ENCODE results near the gene POU6F2.

Gene POU6F2

DNA sequence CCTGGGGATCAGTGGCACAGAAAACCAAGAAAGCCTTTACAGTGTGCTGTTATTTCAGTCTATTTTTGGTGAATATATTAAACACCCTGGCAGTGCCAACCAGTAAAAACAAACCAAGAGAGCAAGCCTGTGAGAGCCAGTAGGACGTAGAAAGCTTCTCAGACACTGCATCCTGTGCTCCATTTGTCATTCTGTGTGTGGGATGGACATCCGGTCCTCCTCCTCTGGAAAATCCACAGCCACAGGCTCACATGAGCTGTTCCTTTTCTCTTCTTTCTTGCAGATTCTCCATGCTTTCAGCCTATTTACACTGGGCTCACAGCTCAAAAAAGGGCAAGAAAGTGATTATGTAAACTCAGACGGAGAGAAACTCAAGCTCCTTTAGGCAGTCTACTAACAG lies 468.8 kb downstream of the POU6F2 start:
- DNase-seq (ENCODE audit: low read depth) = no peak

DNA sequence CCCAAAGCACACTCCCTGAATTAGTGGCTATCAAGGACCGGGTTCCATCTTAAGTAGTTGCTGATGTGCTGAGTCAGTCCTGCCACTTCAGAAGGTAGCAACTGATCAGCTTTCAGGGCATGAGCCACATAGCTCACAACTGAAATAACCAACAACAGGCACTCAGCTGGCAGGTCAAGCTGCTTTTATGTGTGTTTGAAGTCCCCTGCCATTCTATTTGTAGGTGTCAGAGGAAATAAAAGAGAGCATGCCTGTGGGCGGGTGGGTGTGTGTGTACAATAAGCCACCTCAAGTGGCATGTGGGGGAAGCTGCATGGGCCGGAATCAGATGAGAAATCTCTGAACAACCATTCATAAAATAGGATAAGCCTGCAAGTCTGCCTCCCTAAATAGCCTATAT lies 474.2 kb downstream of the POU6F2 start:
- no peak for DNase-seq (ENCODE audit: low read depth)

DNA sequence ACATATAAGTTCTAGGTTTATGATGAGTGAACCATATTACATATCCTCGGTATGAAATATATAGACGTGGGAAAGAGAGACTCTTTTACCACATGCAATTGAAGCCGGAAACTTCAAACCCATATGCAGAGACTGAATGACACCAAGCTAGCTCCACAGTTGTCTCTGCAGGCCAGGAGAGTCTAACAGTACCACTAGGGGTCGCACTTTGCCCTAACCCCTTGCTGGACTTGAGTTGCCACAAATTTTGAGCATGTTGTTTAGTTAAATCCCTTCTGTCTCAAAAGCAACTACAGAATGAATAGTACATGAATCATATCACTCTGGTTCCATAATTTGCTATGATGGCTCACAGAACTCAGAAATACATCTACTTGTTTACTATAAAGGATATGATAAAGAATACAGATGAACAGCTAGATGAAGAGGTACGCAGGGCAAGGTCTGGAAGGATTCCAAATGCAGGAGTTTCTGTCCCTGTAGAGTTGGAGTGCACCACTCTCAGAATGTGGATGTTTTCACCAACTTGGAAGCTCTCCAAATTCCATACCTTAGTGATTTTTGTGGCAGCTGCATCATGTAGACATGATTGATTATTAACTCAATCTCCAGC lies 476.1 kb downstream of the POU6F2 start:
- DNase-seq (ENCODE audit: low read depth) = peak; percentile 69

DNA sequence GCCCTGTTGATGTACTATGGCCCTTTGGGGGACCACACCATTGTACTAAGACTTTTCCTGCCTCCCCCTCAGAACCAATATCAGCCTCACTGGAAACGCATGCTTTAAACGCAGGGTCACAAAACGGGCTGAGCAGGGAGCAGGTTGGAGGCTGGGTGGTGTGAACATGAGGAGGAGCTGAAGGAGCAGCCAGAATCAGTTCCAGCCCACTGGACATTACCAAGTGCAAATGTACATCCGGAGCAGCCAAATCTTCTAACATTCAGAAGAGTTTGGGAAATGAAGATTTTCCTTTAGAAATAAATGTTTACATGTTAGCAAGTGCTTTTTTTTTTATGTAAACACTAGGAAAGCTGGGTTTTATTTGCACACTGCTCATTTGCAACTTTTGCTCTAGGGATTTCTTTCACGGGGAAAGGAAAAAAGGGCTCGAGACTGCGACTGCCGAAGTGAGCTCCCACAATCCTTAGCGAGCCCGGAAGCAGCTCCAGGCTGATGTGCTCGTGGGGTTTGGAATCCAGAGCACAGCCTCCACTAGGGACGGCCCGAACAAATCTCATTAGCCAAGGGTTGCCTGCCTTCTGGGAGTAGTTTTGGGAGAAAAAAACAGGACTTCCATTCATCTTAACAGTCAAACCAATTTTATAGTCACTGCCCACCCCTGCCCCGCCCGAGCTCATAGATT lies 480.5 kb downstream of the POU6F2 start:
- DNase-seq (ENCODE audit: low read depth) = peak; percentile 7

- no peak for DNase-seq (ENCODE audit: low read depth)
These were observed 481.9 kb downstream of the POU6F2 start for GRCh38 chr7:39459636-39460035.

DNA sequence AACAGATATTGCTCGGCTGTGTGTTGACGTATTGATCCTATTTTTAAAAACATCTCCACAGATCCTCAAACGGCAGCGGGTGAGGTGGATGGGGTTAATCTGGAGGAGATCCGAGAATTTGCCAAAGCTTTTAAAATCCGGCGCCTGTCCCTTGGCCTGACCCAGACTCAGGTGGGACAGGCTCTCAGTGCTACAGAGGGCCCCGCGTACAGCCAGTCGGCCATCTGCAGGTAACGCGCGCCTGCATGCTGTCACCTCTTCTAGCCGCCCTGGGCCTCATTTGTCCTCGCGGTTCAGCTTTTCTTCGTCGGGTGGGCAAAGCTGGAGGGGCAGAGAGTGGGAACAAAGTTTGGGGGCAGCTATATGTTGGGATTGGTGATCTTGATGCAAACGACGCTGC lies 482.8 kb downstream of the POU6F2 start:
- no peak for DNase-seq (ENCODE audit: low read depth)

- DNase-seq (ENCODE audit: low read depth) = peak; percentile 36
These were observed 483.6 kb downstream of the POU6F2 start for GRCh38 chr7:39461263-39461820.

- no peak for DNase-seq (ENCODE audit: low read depth)
These were observed 485.5 kb downstream of the POU6F2 start for GRCh38 chr7:39463252-39463651.

GRCh38 chr7:39464350-39465054 lies 486.8 kb downstream of the POU6F2 start:
- no peak for DNase-seq (ENCODE audit: low read depth)

DNA sequence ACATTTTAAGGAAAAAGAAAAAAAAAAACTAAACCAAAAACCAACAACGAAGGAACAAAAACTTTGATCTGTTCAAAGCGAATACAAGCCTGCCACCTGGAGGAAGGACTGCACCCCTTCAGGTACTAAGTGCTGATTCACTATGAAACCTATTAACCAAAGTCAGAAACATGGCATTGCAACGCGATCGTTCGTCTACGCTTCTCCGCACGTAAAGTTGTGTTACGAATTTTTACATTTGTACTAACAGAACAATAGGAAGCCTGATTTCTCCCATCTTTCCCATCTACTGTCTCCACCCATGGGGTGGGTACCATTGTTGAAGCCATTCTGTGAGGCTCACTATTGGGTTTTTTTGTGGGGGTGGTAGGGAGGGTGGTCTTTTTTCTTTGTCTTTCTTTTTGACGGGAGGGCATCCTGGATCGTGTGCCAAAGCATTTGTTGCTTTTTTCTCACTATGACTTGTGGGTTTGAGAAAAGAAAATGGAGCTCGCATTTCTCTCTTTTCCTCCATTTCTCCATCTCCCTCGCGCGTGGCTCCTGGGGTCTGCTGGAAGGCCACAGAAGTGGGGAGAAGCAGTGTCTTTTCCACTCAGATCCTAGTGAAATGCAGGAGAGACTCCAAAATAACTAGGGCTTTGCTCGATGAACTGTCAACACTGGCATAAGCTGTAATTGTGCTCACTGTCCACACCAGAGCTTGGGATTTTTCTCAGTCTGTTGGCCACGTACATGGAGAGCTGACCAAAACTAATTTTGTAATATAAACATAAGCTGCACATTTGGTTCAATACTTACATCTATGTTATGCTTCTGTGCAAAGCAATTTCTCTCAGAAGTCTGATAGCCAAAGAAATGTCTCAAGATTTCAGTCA lies 487.6 kb downstream of the POU6F2 start:
- DNase-seq (ENCODE audit: low read depth) = peak; percentile 74

DNA sequence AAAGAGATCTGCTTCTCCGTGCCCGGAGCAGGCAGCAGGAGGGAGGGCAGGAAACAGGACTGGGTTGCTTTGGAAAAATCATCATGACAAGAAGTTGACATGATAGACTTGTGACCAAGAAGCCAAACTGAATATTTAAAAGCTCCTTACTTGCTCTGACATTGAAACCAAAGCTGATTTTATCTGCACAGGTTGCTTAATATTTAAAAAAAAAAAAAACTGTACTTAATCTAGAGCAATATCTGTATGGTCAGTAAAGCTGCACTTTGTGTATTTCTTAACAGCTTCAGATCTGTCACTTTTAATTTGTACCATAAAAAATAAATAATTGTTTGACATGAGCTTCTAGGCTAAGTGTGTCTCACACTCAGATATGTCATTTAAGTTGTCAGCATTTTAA lies 490.6 kb downstream of the POU6F2 start:
- no peak for DNase-seq (ENCODE audit: low read depth)

DNA sequence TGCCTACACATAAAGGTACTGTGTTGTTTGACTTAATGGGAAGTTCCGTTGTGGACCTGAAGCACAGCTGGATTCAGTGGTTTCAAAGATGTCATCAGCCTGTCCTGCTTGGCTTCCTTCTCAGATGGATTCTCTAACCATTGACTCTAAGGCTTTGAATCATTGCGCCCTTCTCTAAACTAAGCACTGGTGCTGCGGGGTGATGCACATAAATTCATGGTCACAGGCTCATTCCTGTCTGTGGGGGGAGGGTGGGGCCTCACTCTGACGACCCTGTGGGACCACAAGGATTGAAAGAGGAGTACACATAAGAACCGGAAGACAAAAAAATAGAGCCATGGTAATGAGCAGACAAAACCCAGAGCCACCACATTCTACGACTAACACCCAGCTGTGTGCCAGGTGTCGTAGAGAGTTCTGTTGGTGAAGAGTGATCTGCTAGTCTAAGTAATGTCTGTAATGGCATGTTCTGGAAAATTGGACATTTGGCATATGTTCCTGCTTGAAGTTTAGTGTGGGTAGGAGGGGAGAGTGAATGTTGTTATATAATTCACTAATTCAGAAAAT lies 491.2 kb downstream of the POU6F2 start:
- DNase-seq (ENCODE audit: low read depth) = no peak

DNA sequence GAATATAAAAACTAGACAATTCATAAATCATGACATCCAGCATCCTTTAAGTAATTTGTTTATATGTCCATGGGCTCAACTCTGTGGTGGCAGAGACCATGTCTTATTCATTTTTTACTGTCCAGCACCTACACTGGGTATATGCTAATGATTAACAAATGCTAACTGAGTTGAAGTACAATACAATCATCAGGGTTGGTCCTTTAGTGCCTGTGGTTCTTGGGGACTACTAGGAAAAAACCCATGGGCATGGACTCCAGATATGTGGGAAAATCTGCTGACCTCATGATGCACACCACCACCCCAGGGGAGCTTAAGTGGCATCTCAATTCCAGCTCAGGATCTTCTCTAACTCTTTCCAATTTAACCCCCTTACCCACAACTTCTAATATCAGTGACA lies 503.2 kb downstream of the POU6F2 start:
- DNase-seq (ENCODE audit: low read depth) = no peak

GRCh38 chr7:39488467-39489393 lies 511.0 kb downstream of the POU6F2 start:
- DNase-seq (ENCODE audit: low read depth) = no peak

DNA sequence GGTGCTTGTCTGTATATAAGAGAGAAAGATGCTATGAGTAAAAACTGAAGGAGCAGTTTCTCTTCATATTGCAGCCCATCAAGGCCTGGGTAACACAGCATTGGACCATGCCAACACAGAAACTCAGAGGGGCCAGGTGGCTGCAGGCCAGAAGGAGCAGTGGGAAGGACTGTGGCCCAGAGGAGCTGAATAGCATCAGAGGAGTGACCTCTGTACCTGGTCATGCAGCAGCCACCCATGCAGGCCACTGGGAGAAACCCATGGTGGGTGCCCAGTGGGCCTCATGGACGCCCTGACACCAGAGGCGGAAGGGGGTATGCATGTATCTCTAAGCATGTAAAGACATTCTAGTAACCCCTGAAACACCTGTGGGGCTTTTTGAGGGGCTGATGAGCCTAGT lies 512.6 kb downstream of the POU6F2 start:
- no peak for DNase-seq (ENCODE audit: low read depth)

DNA sequence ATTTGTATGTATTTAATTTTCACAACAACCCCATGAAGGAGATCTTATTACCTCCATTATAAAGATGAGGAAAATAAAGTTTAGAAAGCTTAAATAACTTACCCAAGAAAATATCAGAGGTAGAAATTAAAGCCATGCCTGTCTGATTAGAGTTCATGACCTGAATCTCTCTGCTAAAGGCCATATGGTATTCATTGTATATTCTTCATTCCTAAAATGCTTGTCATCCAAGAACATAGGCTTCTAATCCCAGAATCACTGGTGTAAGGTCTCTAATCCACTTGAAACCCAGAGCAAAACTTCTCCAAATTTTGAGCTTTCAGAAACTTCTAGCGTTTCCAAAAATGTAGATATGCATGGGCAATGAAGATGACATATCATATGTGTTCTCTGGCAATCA lies 516.2 kb downstream of the POU6F2 start:
- DNase-seq (ENCODE audit: low read depth) = no peak

DNA sequence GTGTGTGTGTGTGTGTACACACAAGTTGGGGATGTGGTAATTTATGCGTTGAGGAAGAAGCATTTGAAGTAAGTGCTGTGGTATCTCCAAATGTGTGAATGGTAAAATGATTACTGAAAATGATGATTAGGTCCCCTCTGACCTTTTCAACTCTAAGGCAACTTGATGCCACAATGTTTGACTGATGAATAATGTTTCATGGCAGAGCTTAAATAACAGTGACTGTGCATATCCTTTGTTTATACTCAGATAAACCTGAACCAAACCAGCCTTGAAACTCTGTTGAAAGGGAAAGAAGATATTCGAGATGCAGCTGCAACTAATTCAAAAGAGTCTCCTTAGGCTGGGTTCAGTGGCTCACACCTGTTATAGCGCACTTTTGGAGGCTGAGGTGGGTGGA lies 523.6 kb downstream of the POU6F2 start:
- DNase-seq (ENCODE audit: low read depth) = peak; percentile 55

DNA sequence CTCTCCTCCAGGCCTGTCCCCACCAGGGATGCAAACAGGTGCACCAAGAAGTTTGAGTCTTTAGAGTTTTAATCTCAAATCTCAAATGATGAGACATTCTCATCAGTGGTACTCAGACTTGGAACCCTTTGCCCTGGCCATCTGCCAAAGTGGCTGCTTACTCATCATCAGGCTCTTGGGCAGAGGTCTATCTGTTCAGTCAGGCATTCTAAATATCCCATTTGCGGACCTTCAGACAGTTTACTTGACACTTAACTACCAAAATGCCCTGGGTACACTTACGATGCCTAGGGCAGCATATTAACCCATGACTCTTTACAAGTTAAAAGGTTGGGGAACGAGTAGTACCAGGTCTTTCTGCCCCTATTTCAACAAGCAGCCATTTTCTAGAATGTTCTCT lies 527.3 kb downstream of the POU6F2 start:
- DNase-seq (ENCODE audit: low read depth) = peak; percentile 78

GRCh38 chr7:39507866-39508551 lies 530.3 kb downstream of the POU6F2 start:
- no peak for DNase-seq (ENCODE audit: low read depth)

GRCh38 chr7:39509436-39509835 lies 531.7 kb downstream of the POU6F2 start:
- DNase-seq (ENCODE audit: low read depth) = no peak

Measured in iris pigment epithelial cell (primary cell).